ENCODE results near the gene SETD3.

SETD3 gene

DNA sequence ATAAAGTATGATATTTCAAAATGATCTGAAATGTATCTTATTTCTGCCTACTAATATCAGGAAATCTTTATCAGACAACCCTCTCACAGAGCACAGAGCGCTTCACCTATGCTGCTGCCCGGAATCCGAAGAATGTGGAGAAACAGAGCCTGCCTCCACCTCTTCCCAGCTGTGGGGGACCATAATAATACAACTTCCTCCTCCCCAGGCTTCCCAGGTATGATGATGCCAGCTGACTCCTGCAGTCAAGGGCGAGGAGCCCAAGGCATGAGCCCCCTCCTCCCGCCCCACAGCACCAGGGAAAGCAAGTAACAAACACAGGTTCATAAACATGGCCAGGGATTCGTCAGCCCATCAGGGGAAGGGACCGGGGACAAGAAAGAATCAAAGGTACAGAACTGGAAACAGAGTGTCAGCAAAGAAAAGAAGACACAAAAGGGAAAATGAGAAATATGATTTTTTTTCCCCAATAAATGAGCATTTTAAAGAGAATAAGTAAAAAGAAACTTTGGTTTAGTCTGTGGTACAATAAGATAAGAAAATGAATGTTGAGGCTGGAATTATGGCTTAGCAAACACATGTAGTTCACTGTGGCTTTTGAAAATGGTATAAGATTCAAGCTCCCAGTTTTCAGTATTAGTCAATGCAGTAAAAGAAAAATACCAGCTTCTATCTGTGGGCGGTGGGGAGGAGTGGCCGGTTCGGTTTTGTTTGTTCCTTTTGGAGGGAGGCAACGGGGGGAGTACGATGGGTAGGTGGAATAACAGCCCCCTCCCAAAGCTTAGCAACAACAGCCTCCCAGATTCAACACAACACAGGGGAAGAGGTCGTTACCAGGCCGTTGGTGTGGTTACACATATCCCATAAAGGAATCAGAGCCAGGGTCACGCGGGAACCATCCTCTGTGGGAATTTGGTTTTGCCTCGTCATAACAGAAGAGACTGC, 68.3 kb downstream of the SETD3 start:
- TF ChIP-seq TCF12 (IDR thresholded peaks at IDR 0.05; ENCODE audit: low read depth) (no peak), TEAD4 (IDR thresholded peaks at IDR 0.05) (peak; percentile 95)
- TF ChIP-seq, protein P1, sequence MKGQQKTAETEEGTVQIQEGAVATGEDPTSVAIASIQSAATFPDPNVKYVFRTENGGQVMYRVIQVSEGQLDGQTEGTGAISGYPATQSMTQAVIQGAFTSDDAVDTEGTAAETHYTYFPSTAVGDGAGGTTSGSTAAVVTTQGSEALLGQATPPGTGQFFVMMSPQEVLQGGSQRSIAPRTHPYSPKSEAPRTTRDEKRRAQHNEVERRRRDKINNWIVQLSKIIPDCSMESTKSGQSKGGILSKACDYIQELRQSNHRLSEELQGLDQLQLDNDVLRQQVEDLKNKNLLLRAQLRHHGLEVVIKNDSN (IDR thresholded peaks at IDR 0.05) = no peak

DNA sequence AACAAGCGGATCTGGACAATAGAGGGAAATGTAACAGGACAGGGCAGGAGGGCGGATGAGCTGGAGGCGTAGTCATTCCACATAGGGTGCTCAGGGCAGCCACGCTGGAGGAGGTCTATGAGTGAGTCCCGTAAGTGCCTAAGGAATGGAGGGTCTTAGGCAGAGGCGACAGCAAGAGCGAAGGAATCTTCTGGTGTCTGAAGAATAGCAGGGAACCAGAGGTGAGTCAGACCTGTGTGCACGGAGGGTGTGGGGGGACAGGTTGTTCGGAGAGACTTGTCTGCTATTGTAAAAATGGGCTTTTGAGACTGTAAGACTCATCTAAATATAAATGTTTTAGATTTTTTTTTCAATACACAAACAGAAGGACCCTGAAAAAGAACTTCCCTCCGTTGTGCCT, 70.6 kb downstream of the SETD3 start:
- TF ChIP-seq EP300 (IDR thresholded peaks at IDR 0.05; ENCODE audit: borderline replicate concordance) (no peak), RAD21 (IDR thresholded peaks at IDR 0.05; ENCODE audit: low read depth) (no peak), TCF12 (IDR thresholded peaks at IDR 0.05; ENCODE audit: low read depth) (no peak), EGR1 (IDR thresholded peaks at IDR 0.05) (no peak), TAF1 (IDR thresholded peaks at IDR 0.05; ENCODE audit: low read depth) (no peak), CREB1 (IDR thresholded peaks at IDR 0.05; ENCODE audit: low read depth) (no peak), ZBTB7A (IDR thresholded peaks at IDR 0.05; ENCODE audit: low read depth) (no peak), CEBPB (IDR thresholded peaks at IDR 0.05) (no peak), FOXM1 (IDR thresholded peaks at IDR 0.05; ENCODE audit: borderline replicate concordance, low read depth) (no peak), NFIC (IDR thresholded peaks at IDR 0.05) (no peak), YY1 (IDR thresholded peaks at IDR 0.05; ENCODE audit: low read depth) (no peak), TEAD4 (IDR thresholded peaks at IDR 0.05) (no peak)
- TF ChIP-seq, protein P2, sequence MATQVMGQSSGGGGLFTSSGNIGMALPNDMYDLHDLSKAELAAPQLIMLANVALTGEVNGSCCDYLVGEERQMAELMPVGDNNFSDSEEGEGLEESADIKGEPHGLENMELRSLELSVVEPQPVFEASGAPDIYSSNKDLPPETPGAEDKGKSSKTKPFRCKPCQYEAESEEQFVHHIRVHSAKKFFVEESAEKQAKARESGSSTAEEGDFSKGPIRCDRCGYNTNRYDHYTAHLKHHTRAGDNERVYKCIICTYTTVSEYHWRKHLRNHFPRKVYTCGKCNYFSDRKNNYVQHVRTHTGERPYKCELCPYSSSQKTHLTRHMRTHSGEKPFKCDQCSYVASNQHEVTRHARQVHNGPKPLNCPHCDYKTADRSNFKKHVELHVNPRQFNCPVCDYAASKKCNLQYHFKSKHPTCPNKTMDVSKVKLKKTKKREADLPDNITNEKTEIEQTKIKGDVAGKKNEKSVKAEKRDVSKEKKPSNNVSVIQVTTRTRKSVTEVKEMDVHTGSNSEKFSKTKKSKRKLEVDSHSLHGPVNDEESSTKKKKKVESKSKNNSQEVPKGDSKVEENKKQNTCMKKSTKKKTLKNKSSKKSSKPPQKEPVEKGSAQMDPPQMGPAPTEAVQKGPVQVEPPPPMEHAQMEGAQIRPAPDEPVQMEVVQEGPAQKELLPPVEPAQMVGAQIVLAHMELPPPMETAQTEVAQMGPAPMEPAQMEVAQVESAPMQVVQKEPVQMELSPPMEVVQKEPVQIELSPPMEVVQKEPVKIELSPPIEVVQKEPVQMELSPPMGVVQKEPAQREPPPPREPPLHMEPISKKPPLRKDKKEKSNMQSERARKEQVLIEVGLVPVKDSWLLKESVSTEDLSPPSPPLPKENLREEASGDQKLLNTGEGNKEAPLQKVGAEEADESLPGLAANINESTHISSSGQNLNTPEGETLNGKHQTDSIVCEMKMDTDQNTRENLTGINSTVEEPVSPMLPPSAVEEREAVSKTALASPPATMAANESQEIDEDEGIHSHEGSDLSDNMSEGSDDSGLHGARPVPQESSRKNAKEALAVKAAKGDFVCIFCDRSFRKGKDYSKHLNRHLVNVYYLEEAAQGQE (IDR thresholded peaks at IDR 0.05; ENCODE audit: low read depth) = no peak
- TF ChIP-seq, protein P1 (IDR thresholded peaks at IDR 0.05) = no peak
- TF ChIP-seq, protein P3, sequence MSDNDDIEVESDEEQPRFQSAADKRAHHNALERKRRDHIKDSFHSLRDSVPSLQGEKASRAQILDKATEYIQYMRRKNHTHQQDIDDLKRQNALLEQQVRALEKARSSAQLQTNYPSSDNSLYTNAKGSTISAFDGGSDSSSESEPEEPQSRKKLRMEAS (IDR thresholded peaks at IDR 0.05) = no peak

DNA sequence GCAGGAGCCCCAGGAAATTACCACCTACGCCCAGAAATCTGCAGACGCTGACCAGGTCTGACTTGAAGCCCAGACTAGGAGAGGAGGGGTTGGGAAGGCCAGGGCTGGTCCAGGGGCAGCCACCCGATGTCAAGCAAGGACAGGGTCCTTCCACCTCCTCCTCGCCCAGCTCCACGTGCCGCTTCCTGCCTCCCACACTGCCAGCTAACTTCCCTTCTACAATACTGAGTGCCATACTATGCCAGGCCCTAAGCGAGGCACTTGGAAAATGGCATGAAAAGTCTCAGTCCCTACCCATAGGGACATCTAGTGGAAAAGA, 71.7 kb downstream of the SETD3 start:
- TF ChIP-seq EGR1 (IDR thresholded peaks at IDR 0.05) (no peak), FOXM1 (IDR thresholded peaks at IDR 0.05; ENCODE audit: borderline replicate concordance, low read depth) (no peak), RAD21 (IDR thresholded peaks at IDR 0.05; ENCODE audit: low read depth) (no peak), TAF1 (IDR thresholded peaks at IDR 0.05; ENCODE audit: low read depth) (no peak), YY1 (IDR thresholded peaks at IDR 0.05; ENCODE audit: low read depth) (no peak), TCF12 (IDR thresholded peaks at IDR 0.05; ENCODE audit: low read depth) (no peak), ZBTB7A (IDR thresholded peaks at IDR 0.05; ENCODE audit: low read depth) (no peak), EP300 (IDR thresholded peaks at IDR 0.05; ENCODE audit: borderline replicate concordance) (no peak), CEBPB (IDR thresholded peaks at IDR 0.05) (no peak), TEAD4 (IDR thresholded peaks at IDR 0.05) (no peak), NFIC (IDR thresholded peaks at IDR 0.05) (no peak), CREB1 (IDR thresholded peaks at IDR 0.05; ENCODE audit: low read depth) (no peak)
- TF ChIP-seq, protein P1 (IDR thresholded peaks at IDR 0.05) = no peak
- TF ChIP-seq, protein P3 (IDR thresholded peaks at IDR 0.05) = no peak
- TF ChIP-seq, protein P2 (IDR thresholded peaks at IDR 0.05; ENCODE audit: low read depth) = no peak

DNA sequence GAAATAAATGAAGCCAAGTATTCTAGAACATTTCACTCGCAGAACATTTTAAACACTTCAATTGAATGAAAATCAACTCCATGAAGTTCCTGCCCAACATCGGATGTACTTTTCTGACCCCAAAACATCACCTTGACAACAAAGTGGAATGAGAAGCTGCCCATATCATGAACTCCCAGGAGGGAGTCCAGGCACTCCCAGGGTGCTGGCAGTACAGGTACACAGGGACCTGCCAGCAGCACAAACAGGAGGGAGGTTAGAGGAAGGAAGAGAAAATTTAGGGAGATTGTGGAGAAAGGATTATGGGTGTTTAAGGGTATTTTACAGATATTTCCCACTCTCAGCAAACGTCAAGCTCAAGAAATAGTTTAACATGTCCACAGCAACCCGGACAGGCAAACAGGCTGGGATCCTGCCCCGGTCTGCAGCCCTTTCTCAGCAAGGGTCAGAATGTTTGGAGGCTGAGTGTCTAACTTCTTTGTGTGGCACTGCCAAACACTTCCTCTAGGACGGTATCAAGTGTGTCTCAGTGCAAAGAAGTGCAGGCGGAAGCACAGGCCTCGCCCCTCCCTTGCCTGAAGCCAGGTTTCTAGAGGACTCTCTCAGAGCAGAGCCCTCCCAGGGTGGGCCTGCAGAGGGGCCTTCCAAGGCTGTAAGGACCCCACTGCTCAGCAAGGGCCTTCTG, 72.2 kb downstream of the SETD3 start:
- no peak for TF ChIP-seq YY1 (IDR thresholded peaks at IDR 0.05; ENCODE audit: low read depth)
- TF ChIP-seq EGR1 (IDR thresholded peaks at IDR 0.05) = no peak
- TF ChIP-seq RAD21 (IDR thresholded peaks at IDR 0.05; ENCODE audit: low read depth) = no peak

DNA sequence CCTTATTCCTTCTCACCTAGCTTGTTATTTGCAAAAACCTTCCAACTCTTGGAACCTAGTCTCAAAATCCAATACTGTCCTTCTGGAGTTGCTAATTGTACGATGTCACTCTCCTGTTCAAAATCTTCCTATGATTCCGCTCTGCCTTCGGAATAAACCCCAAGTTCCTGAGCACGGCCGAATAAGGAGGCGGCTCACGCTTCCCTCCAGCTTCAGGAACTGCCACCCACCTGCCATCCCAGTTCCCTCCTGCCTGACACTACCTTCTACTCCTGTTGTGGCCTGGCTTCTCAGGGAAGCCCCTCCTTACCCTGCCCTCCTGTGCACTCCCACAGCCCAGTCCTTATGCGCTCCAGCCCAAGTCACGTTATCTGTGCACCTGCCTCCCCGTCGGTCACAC, 73.2 kb downstream of the SETD3 start:
- TF ChIP-seq CEBPB (IDR thresholded peaks at IDR 0.05) (no peak), TEAD4 (IDR thresholded peaks at IDR 0.05) (no peak), ZBTB7A (IDR thresholded peaks at IDR 0.05; ENCODE audit: low read depth) (no peak), CREB1 (IDR thresholded peaks at IDR 0.05; ENCODE audit: low read depth) (no peak), EP300 (IDR thresholded peaks at IDR 0.05; ENCODE audit: borderline replicate concordance) (no peak)
- TF ChIP-seq, protein P1 (IDR thresholded peaks at IDR 0.05) = no peak

Data from Ishikawa (cell line).